ENCODE results near the gene IPO8.

DNA sequence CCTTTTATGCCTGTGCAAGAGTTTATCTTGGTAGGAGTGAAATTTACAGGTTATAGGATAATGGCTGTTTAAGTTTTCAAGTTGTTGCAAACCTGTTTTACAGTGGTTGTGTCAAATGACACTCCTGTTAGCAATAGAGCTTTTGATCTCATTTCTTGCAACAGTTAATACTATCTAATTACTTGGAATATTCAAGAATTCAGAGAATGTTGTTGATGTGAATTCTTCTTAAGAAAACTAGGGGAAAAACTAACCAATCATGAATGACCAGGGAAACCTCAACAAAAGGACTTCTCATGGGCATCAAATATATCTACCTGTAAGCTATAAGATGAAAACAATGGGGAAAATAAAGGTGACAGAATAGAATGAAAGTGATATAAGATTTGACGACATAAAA is 85.0 kb downstream of the IPO8 start:
- TF ChIP-seq, protein P1, sequence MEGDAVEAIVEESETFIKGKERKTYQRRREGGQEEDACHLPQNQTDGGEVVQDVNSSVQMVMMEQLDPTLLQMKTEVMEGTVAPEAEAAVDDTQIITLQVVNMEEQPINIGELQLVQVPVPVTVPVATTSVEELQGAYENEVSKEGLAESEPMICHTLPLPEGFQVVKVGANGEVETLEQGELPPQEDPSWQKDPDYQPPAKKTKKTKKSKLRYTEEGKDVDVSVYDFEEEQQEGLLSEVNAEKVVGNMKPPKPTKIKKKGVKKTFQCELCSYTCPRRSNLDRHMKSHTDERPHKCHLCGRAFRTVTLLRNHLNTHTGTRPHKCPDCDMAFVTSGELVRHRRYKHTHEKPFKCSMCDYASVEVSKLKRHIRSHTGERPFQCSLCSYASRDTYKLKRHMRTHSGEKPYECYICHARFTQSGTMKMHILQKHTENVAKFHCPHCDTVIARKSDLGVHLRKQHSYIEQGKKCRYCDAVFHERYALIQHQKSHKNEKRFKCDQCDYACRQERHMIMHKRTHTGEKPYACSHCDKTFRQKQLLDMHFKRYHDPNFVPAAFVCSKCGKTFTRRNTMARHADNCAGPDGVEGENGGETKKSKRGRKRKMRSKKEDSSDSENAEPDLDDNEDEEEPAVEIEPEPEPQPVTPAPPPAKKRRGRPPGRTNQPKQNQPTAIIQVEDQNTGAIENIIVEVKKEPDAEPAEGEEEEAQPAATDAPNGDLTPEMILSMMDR (conservative IDR thresholded peaks at IDR 0.05) = no peak
- no peak for TF ChIP-seq ZFX (IDR thresholded peaks at IDR 0.05)

All from C4-2B (cell line).